HL-60 (cell line): ENCODE measurements around the gene DPYD.

Source experiments
- DNase-seq, 2 experiments: peaks; one replicate each; pipeline ENCODE4 v3.0.0-alpha.2; 2010 to 2020; ENCODE audit warnings: low read depth in 1 of 2, low spot score in 1 of 2
- H3K27ac ChIP-seq: fragments of 250-450 bp; sonication (Bioruptor Pico); replicated peaks from 2 replicates; pipeline ENCODE4 v1.5.1; 2020; ENCODE audit warnings: mild to moderate bottlenecking, moderate library complexity
- H3K27me3 ChIP-seq: fragments of 250-450 bp; sonication (Bioruptor Pico); 2 replicates; pipeline ENCODE4 v1.5.1; 2021; ENCODE audit warnings: mild to moderate bottlenecking, moderate library complexity; ENCODE audit not compliant: insufficient read depth, poor library complexity, severe bottlenecking
- H3K4me3 ChIP-seq: replicated peaks from 2 replicates; pipeline ENCODE4 v1.5.1; 2011; ENCODE audit warnings: mild to moderate bottlenecking, control low read depth, low read length; ENCODE audit not compliant: insufficient read depth
- CTCF ChIP-seq: IDR thresholded peaks from one replicate; pipeline ENCODE4 v1.5.1; 2011; ENCODE audit warnings: low read length, control low read depth, inconsistent platforms; ENCODE audit not compliant: insufficient read depth
- GABPA ChIP-seq: IDR thresholded peaks from 2 replicates; pipeline ENCODE4 v1.6.1; 2012; ENCODE audit warnings: low read depth
- POLR2AphosphoS5 ChIP-seq: IDR thresholded peaks from 2 replicates; pipeline ENCODE4 v1.6.1; 2012; ENCODE audit warnings: low read depth
- REST ChIP-seq: IDR thresholded peaks from 2 replicates; pipeline ENCODE4 v1.6.1; 2012; ENCODE audit warnings: low read depth; ENCODE audit not compliant: insufficient replicate concordance
- SPI1 ChIP-seq: IDR thresholded peaks from 2 replicates; pipeline ENCODE4 v1.6.1; 2012; ENCODE audit warnings: low read depth, mild to moderate bottlenecking, borderline replicate concordance

The DPYD gene

GRCh38 chr1:97651250-97651649 is 269.6 kb downstream of the DPYD start:
- H3K27me3 ChIP-seq: no peaks in the 10 kb centered on the region
- no peak overlapping the region for H3K4me3 ChIP-seq
- no peak for TF ChIP-seq SPI1
- no peak for TF ChIP-seq CTCF
- TF ChIP-seq POLR2AphosphoS5: no peak
- TF ChIP-seq REST: no peak
- TF ChIP-seq GABPA: no peak
- DNase-seq: no peak
- no peak overlapping the region for H3K27ac ChIP-seq

- H3K4me3 ChIP-seq: no peak overlapping the region
- no peaks in the 10 kb centered on the region for H3K27me3 ChIP-seq
- TF ChIP-seq CTCF: no peak
- TF ChIP-seq GABPA: no peak
- no peak for TF ChIP-seq SPI1
- TF ChIP-seq REST: no peak
- TF ChIP-seq POLR2AphosphoS5: no peak
- DNase-seq: no peak
- no peak overlapping the region for H3K27ac ChIP-seq
These were observed 271.2 kb downstream of the DPYD start for GRCh38 chr1:97649591-97649990.

GRCh38 chr1:97647776-97648175 is 273.1 kb downstream of the DPYD start:
- H3K27me3 ChIP-seq: no peaks in the 10 kb centered on the region
- no peak for TF ChIP-seq SPI1
- TF ChIP-seq POLR2AphosphoS5: no peak
- TF ChIP-seq REST: no peak
- TF ChIP-seq CTCF: no peak
- no peak for TF ChIP-seq GABPA
- H3K4me3 ChIP-seq: no peak overlapping the region
- DNase-seq: no peak
- no peak overlapping the region for H3K27ac ChIP-seq
